Fibroblast of lung (primary cell): ENCODE data around the gene PADI6.

ENCODE experiments used
- CTCF ChIP-seq, 2 donors: IDR thresholded peaks in 1 of 2; conservative IDR thresholded peaks in 1 of 2; 1 replicate in 1 of 2; 2 replicates in 1 of 2; pipeline ENCODE4 v1.5.1; 2011 to 2012; ENCODE audit warnings: low read length in 2 of 2, control low read depth in 1 of 2, inconsistent platforms in 1 of 2, low read depth in 1 of 2, mild to moderate bottlenecking in 1 of 2
- EZH2 ChIP-seq: IDR thresholded peaks from 2 replicates; pipeline ENCODE4 v1.5.1; 2012; ENCODE audit warnings: low read length, control low read depth, mild to moderate bottlenecking; ENCODE audit errors: missing control alignments

GRCh38 chr1:17441265-17441992 is 69.4 kb downstream of the PADI6 start:
- no peak for TF ChIP-seq CTCF (conservative IDR thresholded peaks at IDR 0.05 in 1 of 2, IDR thresholded peaks at IDR 0.05 in 1 of 2; ENCODE audit: low read depth in 1 of 2, low read length in 2 of 2)
- TF ChIP-seq EZH2: no peak
